Neural cell (in vitro differentiated cells): Measurements from ENCODE around the gene DNM3.

Source experiments
- CTCF ChIP-seq: fragments of 450-650 bp; IDR thresholded peaks from 2 replicates; pipeline ENCODE4 v1.5.1; 2014; ENCODE audit warnings: antibody characterized with exemption, mild to moderate bottlenecking, moderate library complexity; ENCODE audit not compliant: poor library complexity, severe bottlenecking
- EP300 ChIP-seq: fragments of 450-650 bp; conservative IDR thresholded peaks from 2 replicates; pipeline ENCODE4 v1.6.1; 2014; ENCODE audit warnings: antibody characterized with exemption, mild to moderate bottlenecking, moderate library complexity; ENCODE audit not compliant: poor library complexity, severe bottlenecking
- EZH2 ChIP-seq: fragments of 200-600, 300-800 bp; shearing (Covaris generic), sonication (generic); IDR thresholded peaks from 2 replicates; pipeline ENCODE4 v1.6.1; 2014; ENCODE audit warnings: antibody characterized with exemption, low read length, borderline replicate concordance, mild to moderate bottlenecking; ENCODE audit not compliant: insufficient read depth, poor library complexity, severe bottlenecking
- MXI1 ChIP-seq: fragments of 450-650 bp; conservative IDR thresholded peaks from 2 replicates; pipeline ENCODE4 v1.6.1; 2014; ENCODE audit warnings: antibody characterized with exemption, mild to moderate bottlenecking; ENCODE audit not compliant: poor library complexity, severe bottlenecking
- POLR2AphosphoS5 ChIP-seq: IDR thresholded peaks from 2 replicates; pipeline ENCODE4 v1.6.1; 2012
- RAD21 ChIP-seq: fragments of 450-650 bp; conservative IDR thresholded peaks from 2 replicates; pipeline ENCODE4 v1.6.1; 2014; ENCODE audit warnings: antibody characterized with exemption, mild to moderate bottlenecking, moderate library complexity
- REST ChIP-seq: IDR thresholded peaks from 2 replicates; pipeline ENCODE4 v1.6.1; 2012; ENCODE audit warnings: borderline replicate concordance
- SMC3 ChIP-seq: fragments of 450-650 bp; conservative IDR thresholded peaks from 2 replicates; pipeline ENCODE4 v1.6.1; 2014; ENCODE audit warnings: antibody characterized with exemption, mild to moderate bottlenecking, moderate library complexity; ENCODE audit not compliant: poor library complexity
- TAF1 ChIP-seq: IDR thresholded peaks from 2 replicates; pipeline ENCODE4 v1.6.1; 2012; ENCODE audit warnings: low read depth

DNA sequence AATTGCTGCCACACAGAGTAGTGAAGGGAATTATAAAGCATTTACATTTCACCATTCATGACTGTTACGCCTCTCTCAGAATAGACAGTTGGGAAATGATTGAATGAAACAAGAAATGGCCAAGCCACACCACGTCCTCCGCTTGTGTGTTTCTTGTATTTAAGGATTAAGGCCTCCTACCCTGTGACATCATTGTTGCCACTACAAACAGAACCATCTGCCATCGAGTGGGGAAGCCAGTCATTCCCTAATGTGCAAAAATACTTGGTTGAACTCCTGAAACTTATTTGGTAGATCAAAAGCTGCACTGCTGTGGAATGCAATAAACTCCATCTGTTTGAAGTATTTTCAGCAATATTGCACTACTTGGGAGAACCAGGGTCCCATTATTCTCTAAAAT, 480.2 kb downstream of the DNM3 start:
- TF ChIP-seq EZH2: no peak
- TF ChIP-seq CTCF: no peak
- TF ChIP-seq SMC3: no peak
- TF ChIP-seq RAD21: no peak
- no peak for TF ChIP-seq TAF1
- TF ChIP-seq POLR2AphosphoS5: no peak
- no peak for TF ChIP-seq EP300
- no peak for TF ChIP-seq MXI1
- no peak for TF ChIP-seq REST
